Vagina (tissue), 2 donors: ENCODE results near the gene CST5. TPM values are rescaled to one million over a fixed set of nuclear protein-coding genes. Genes with fewer than 3 reads are reported as not detected.
"Not testable (repeated sequence)": the region's sequence is repeated elsewhere in the genome, so short reads cannot be mapped to it uniquely, and the experiment has no call there.

ENCODE experiments used
- DNase-seq, 2 donors: peaks; one replicate each; pipeline ENCODE4 v3.0.0-alpha.2; 2017; ENCODE audit errors: extremely low spot score in 2 of 2
- H3K27ac ChIP-seq: fragments of 200-600 bp; sonication (generic); one replicate; pipeline ENCODE4 v1.5.1; 2019
- H3K27me3 ChIP-seq: fragments of 200-600 bp; sonication (generic); one replicate; pipeline ENCODE4 v1.5.1; 2019
- H3K36me3 ChIP-seq, 2 donors: fragments of 200-600 bp; sonication (generic); one replicate each; pipeline ENCODE4 v1.5.1; 2017 to 2019
- H3K4me1 ChIP-seq: fragments of 200-600 bp; sonication (generic); one replicate; pipeline ENCODE4 v1.5.1; 2019
- H3K4me3 ChIP-seq, 2 donors: fragments of 200-600 bp; sonication (generic); 1 replicate in 1 of 2; 2 replicates in 1 of 2; pipeline ENCODE4 v1.5.1; 2016 to 2019
- H3K9me3 ChIP-seq: fragments of 200-600 bp; sonication (generic); one replicate; pipeline ENCODE4 v1.5.1; 2019
- CTCF ChIP-seq, 3 experiments: fragments of 450-650 bp in 2 of 3; fragments of 200-600 bp in 1 of 3; sonication (generic) in 1 of 3; IDR thresholded peaks; one replicate each; pipeline ENCODE4 v1.5.1; 2017 to 2019; ENCODE audit warnings: antibody characterized with exemption in 3 of 3, mild to moderate bottlenecking in 2 of 3, moderate library complexity in 2 of 3
- POLR2A ChIP-seq, 2 donors: fragments of 450-650 bp; IDR thresholded peaks; one replicate each; pipeline ENCODE4 v1.6.1; 2017; ENCODE audit warnings: antibody characterized with exemption in 2 of 2, mild to moderate bottlenecking in 2 of 2, moderate library complexity in 2 of 2
- POLR2AphosphoS5 ChIP-seq, 2 donors: sonication (generic); formaldehyde crosslinking; IDR thresholded peaks; one replicate each; pipeline ENCODE4 v1.9.0; 2017; ENCODE audit warnings: antibody characterized with exemption in 2 of 2, mild to moderate bottlenecking in 2 of 2, low read depth in 1 of 2; ENCODE audit not compliant: insufficient read depth in 1 of 2
- intact Hi-C: fragments of 100-400 bp; cut with DNase I; formaldehyde crosslinking; loops from one replicate; pipeline ENCODE4 v1.15.1; 2023
- total RNA-seq: library from RNA; depleted of rRNA; stranded (reverse); fragments of >200 nt; gene quantifications from one replicate; pipeline ENCODE4 v1.2.3, GENCODE V29; 2016

Gene CST5
- total RNA-seq, 1 donor from 2014 or later = not detected

GRCh38 chr20:23869520-23869919 is 10.0 kb downstream of the CST5 start:
- TF ChIP-seq CTCF (IDR thresholded peaks at IDR 0.05) = no peak
- no peaks in the 10 kb centered on the region for H3K27me3 ChIP-seq
- no peak overlapping the region for H3K27ac ChIP-seq
- intact Hi-C loops = no loop called here
- no peaks in the 10 kb centered on the region for H3K4me1 ChIP-seq
- H3K9me3 ChIP-seq = no peaks in the 10 kb centered on the region
- H3K4me3 ChIP-seq = no peak overlapping the region
- H3K36me3 ChIP-seq = no peaks in the 10 kb centered on the region
- no peak for DNase-seq

- TF ChIP-seq CTCF (IDR thresholded peaks at IDR 0.05) = no peak
- no peak for TF ChIP-seq POLR2A (IDR thresholded peaks at IDR 0.05)
- TF ChIP-seq POLR2AphosphoS5 (IDR thresholded peaks at IDR 0.05; ENCODE audit: insufficient read depth in 1 of 2, low read depth in 1 of 2) = no peak
Measured at GRCh38 chr20:23868321-23868720, 11.2 kb downstream of the CST5 start.

GRCh38 chr20:23867152-23867776 is 12.3 kb downstream of the CST5 start:
- intact Hi-C loops = no loop called here
- H3K4me1 ChIP-seq = no peaks in the 10 kb centered on the region
- TF ChIP-seq CTCF (IDR thresholded peaks at IDR 0.05) (no peak), POLR2AphosphoS5 (IDR thresholded peaks at IDR 0.05; ENCODE audit: insufficient read depth in 1 of 2, low read depth in 1 of 2) (no peak), POLR2A (IDR thresholded peaks at IDR 0.05) (no peak)
- H3K9me3 ChIP-seq = no peaks in the 10 kb centered on the region
- no peak overlapping the region for H3K4me3 ChIP-seq
- no peak overlapping the region for H3K27ac ChIP-seq
- DNase-seq = no peak
- H3K36me3 ChIP-seq = no peaks in the 10 kb centered on the region
- H3K27me3 ChIP-seq = no peaks in the 10 kb centered on the region

More at GRCh38 chr20:23868321-23868720, 11.2 kb downstream of the CST5 start:
- DNase-seq = no peak
- no peaks in the 10 kb centered on the region for H3K9me3 ChIP-seq
- H3K36me3 ChIP-seq = no peaks in the 10 kb centered on the region
- no peak overlapping the region for H3K27ac ChIP-seq
- H3K4me1 ChIP-seq = no peaks in the 10 kb centered on the region
- no peak overlapping the region for H3K4me3 ChIP-seq
- intact Hi-C loops = no loop called here
- H3K27me3 ChIP-seq = no peaks in the 10 kb centered on the region

- H3K4me3 ChIP-seq, H3K9me3 ChIP-seq, H3K27ac ChIP-seq, intact Hi-C loops, H3K4me1 ChIP-seq, H3K36me3 ChIP-seq, DNase-seq, H3K27me3 ChIP-seq: not testable (repeated sequence)
Measured at GRCh38 chr20:23860771-23861170, 18.8 kb downstream of the CST5 start.

- H3K36me3 ChIP-seq = no peaks in the 10 kb centered on the region
- TF ChIP-seq POLR2AphosphoS5 (IDR thresholded peaks at IDR 0.05; ENCODE audit: insufficient read depth in 1 of 2, low read depth in 1 of 2) (no peak), CTCF (IDR thresholded peaks at IDR 0.05) (no peak), POLR2A (IDR thresholded peaks at IDR 0.05) (no peak)
- DNase-seq = no peak
- no peak overlapping the region for H3K27ac ChIP-seq
- intact Hi-C loops = no loop called here
- H3K27me3 ChIP-seq = no peaks in the 10 kb centered on the region
- no peaks in the 10 kb centered on the region for H3K9me3 ChIP-seq
- H3K4me3 ChIP-seq = no peak overlapping the region
- H3K4me1 ChIP-seq = no peaks in the 10 kb centered on the region
Measured at GRCh38 chr20:23857962-23858595, 21.5 kb downstream of the CST5 start.
